Lower leg skin (tissue), 4 donors: ENCODE measurements around the gene UBE2I. TPM values are rescaled to one million over a fixed set of nuclear protein-coding genes. Genes with fewer than 3 reads are reported as not detected.

Experiments
- DNase-seq, 2 donors: peaks; one replicate each; pipeline ENCODE4 v3.0.0-alpha.2; 2019; ENCODE audit warnings: low spot score in 2 of 2
- H3K4me3 ChIP-seq: fragments of 200-600 bp; sonication (generic); 2 replicates; pipeline ENCODE4 v1.5.1; 2017; ENCODE audit warnings: mild to moderate bottlenecking, low read depth; ENCODE audit not compliant: poor library complexity, severe bottlenecking
- CTCF ChIP-seq, 3 donors: fragments of 450-650 bp; IDR thresholded peaks; one replicate each; pipeline ENCODE4 v1.5.1; 2016; ENCODE audit warnings: antibody characterized with exemption in 3 of 3, mild to moderate bottlenecking in 3 of 3, moderate library complexity in 2 of 3
- POLR2A ChIP-seq, 2 donors: fragments of 450-650 bp; IDR thresholded peaks; one replicate each; pipeline ENCODE4 v1.6.1; 2016 to 2017; ENCODE audit warnings: antibody characterized with exemption in 2 of 2, mild to moderate bottlenecking in 1 of 2, moderate library complexity in 1 of 2
- WGBS, 2 donors: methylation state at CpG; one replicate each; pipeline ENCODE4 v1.1.5; 2018; 5-methylcytosine and 5-hydroxymethylcytosine counted together
- intact Hi-C: fragments of 100-400 bp; cut with DNase I; formaldehyde crosslinking; loops from one replicate; pipeline ENCODE4 v1.15.0; 2023; ENCODE audit warnings: low total_unique reads
- total RNA-seq, 4 donors: library from RNA; depleted of rRNA; stranded (reverse); fragments of >200 nt; gene quantifications; one replicate each; pipeline ENCODE4 v1.1.0, GENCODE V29; 2016

Gene UBE2I
- total RNA-seq, 4 donors from 2014 or later: 42.1 to 138 (median 47.4) TPM

- TF ChIP-seq CTCF (IDR thresholded peaks at IDR 0.05) (no peak), POLR2A (IDR thresholded peaks at IDR 0.05) (no peak)
- no peak overlapping the region for H3K4me3 ChIP-seq
- DNase-seq: no peak
- WGBS, 2 donors: 65 to 75% methylated on average over 12 to 16 of the region's 16 CpGs
- intact Hi-C loops: no loop called here
Observed at GRCh38 chr16:1283996-1284616, 25.3 kb upstream of the UBE2I start.

- TF ChIP-seq CTCF (IDR thresholded peaks at IDR 0.05) (no peak), POLR2A (IDR thresholded peaks at IDR 0.05) (no peak)
- DNase-seq: no peak
- 68 to 71% methylated on average over 36 to 37 of the region's 38 CpGs for WGBS, 2 donors
- H3K4me3 ChIP-seq: no peak overlapping the region
- intact Hi-C loops: no loop called here
Observed at GRCh38 chr16:1285669-1286512, 23.5 kb upstream of the UBE2I start.

GRCh38 chr16:1286513-1287094 lies 22.8 kb upstream of the UBE2I start:
- TF ChIP-seq POLR2A (IDR thresholded peaks at IDR 0.05): no peak
- no peak for TF ChIP-seq CTCF (IDR thresholded peaks at IDR 0.05)
- no peak for DNase-seq
- WGBS, 2 donors: 80 to 92% methylated on average over 12 to 25 of the region's 25 CpGs
- H3K4me3 ChIP-seq: no peak overlapping the region
- intact Hi-C loops: no loop called here

- TF ChIP-seq POLR2A (IDR thresholded peaks at IDR 0.05) (no peak), CTCF (IDR thresholded peaks at IDR 0.05) (no peak)
- 36 to 37% methylated on average over 35 to 40 of the region's 40 CpGs for whole genome bisulfite sequencing, 2 donors
- no peak for DNase-seq
- no peak overlapping the region for H3K4me3 ChIP-seq
- intact Hi-C loops: no loop called here
Observed at GRCh38 chr16:1287982-1288670, 21.3 kb upstream of the UBE2I start.

- WGBS, 2 donors: 30 to 42% methylated on average over 12 to 17 of the region's 20 CpGs
- intact Hi-C loops: no loop called here
- no peak for DNase-seq
- H3K4me3 ChIP-seq: no peak overlapping the region
- TF ChIP-seq POLR2A (IDR thresholded peaks at IDR 0.05) (no peak), CTCF (IDR thresholded peaks at IDR 0.05) (no peak)
Observed at GRCh38 chr16:1288813-1289476, 20.5 kb upstream of the UBE2I start.
